ENCODE measurements around the gene TXNRD2. TPM values are rescaled to one million over a fixed set of nuclear protein-coding genes. Genes with fewer than 3 reads are reported as not detected.

TXNRD2 gene
- total RNA-seq (2022; extraction: Qiagen RNA extraction; ENCODE audit: low read depth), result 25.6 to 39.2 TPM (median 34.1 TPM) in 5 replicates

GRCh38 chr22:19941365-19942082 is at the start of gene TXNRD2, which contains the start of gene COMT:
TSS of gene TXNRD2 (minus strand) at chr22:19941818. CDS start at chr22:19941803, 15 bp downstream.
TSS of gene COMT (plus strand) at chr22:19941772. CDS start at chr22:19962527, 20,755 bp downstream.

GRCh38 chr22:19854778-19855503 is 86.7 kb downstream of the TXNRD2 start, which contains the start of the genes GNB1L and RTL10:
TSS of gene GNB1L (minus strand) at chr22:19854874. CDS start at chr22:19821355, 33,519 bp downstream.
TSS of gene RTL10 (minus strand) at chr22:19854874. CDS start at chr22:19852261, 2,613 bp downstream.

Other genes with a start within 250 kb of the TXNRD2 start
- 7.2 to 9.9 TPM (median 9.1 TPM) in 5 replicates for gene SEPTIN5, start 227.3 kb downstream of the TXNRD2 start, total RNA-seq (2022; extraction: Qiagen RNA extraction; ENCODE audit: low read depth)
- 0.58 to 1.7 TPM (median 1.3 TPM) in 5 replicates for gene GP1BB, start 218.3 kb downstream of the TXNRD2 start, total RNA-seq (2022; extraction: Qiagen RNA extraction; ENCODE audit: low read depth)
- 2.8 to 5.1 TPM (median 4.1 TPM) in 5 replicates for gene TBX1, start 181.0 kb downstream of the TXNRD2 start, total RNA-seq (2022; extraction: Qiagen RNA extraction; ENCODE audit: low read depth)
- 10.4 to 18.8 TPM (median 17.4 TPM) in 5 replicates for gene GNB1L, start 86.9 kb downstream of the TXNRD2 start, total RNA-seq (2022; extraction: Qiagen RNA extraction; ENCODE audit: low read depth)
- 5.2 to 8.8 TPM (median 6.5 TPM) in 5 replicates for gene RTL10, start 86.9 kb downstream of the TXNRD2 start, total RNA-seq (2022; extraction: Qiagen RNA extraction; ENCODE audit: low read depth)
- 113 to 170 TPM (median 156 TPM) in 5 replicates for gene COMT, start within 50 bp of the TXNRD2 start, total RNA-seq (2022; extraction: Qiagen RNA extraction; ENCODE audit: low read depth)
- 1.1 to 3.5 TPM (median 1.9 TPM) in 5 replicates for gene ARVCF, start 75.0 kb upstream of the TXNRD2 start, total RNA-seq (2022; extraction: Qiagen RNA extraction; ENCODE audit: low read depth)
- 11.5 to 15.5 TPM (median 13.7 TPM) in 5 replicates for gene TANGO2, start 79.3 kb upstream of the TXNRD2 start, total RNA-seq (2022; extraction: Qiagen RNA extraction; ENCODE audit: low read depth)
- gene DGCR8, start 138.4 kb upstream of the TXNRD2 start, total RNA-seq (2022; extraction: Qiagen RNA extraction; ENCODE audit: low read depth), result 18.2 to 20.3 TPM (median 19.3 TPM) in 5 replicates
- 284 to 338 TPM (median 311 TPM) in 5 replicates for gene RANBP1, start 174.3 kb upstream of the TXNRD2 start, total RNA-seq (2022; extraction: Qiagen RNA extraction; ENCODE audit: low read depth)
- 20.9 to 29.5 TPM (median 24.1 TPM) in 5 replicates for gene TRMT2A, start 175.4 kb upstream of the TXNRD2 start, total RNA-seq (2022; extraction: Qiagen RNA extraction; ENCODE audit: low read depth)
- 19.9 to 34.3 TPM (median 26.0 TPM) in 5 replicates for gene ZDHHC8, start 190.0 kb upstream of the TXNRD2 start, total RNA-seq (2022; extraction: Qiagen RNA extraction; ENCODE audit: low read depth)
- gene CCDC188, start 209.2 kb upstream of the TXNRD2 start, total RNA-seq (2022; extraction: Qiagen RNA extraction; ENCODE audit: low read depth), result not detected in 5 replicates